LNCAP (cell line): ENCODE measurements around the gene ZNF423.

Source experiments
- CTCF ChIP-seq: fragments of 450-650 bp; IDR thresholded peaks from 2 replicates; pipeline ENCODE4 v1.5.1; 2017; ENCODE audit warnings: mild to moderate bottlenecking

Gene ZNF423

GRCh38 chr16:49478107-49478506 lies 377.8 kb downstream of the ZNF423 start:
- no peak for TF ChIP-seq CTCF

GRCh38 chr16:49477250-49477895 lies 378.5 kb downstream of the ZNF423 start:
- TF ChIP-seq CTCF = no peak

GRCh38 chr16:49474741-49475140 lies 381.2 kb downstream of the ZNF423 start:
- TF ChIP-seq CTCF = no peak

- no peak for TF ChIP-seq CTCF
Measured at GRCh38 chr16:49473773-49474172, 382.1 kb downstream of the ZNF423 start.

GRCh38 chr16:49473131-49473530 lies 382.8 kb downstream of the ZNF423 start:
- no peak for TF ChIP-seq CTCF

- TF ChIP-seq CTCF = no peak
Measured at GRCh38 chr16:49472598-49472997, 383.3 kb downstream of the ZNF423 start.

- TF ChIP-seq CTCF = no peak
Measured at GRCh38 chr16:49471038-49471727, 384.7 kb downstream of the ZNF423 start.
